ENCODE data around the gene SIRT7.
A peak's percentile ranks its signal among the peaks of the same experiment; 100 is the strongest.

Gene SIRT7

GRCh38 chr17:81904600-81905423 is 13.2 kb downstream of the SIRT7 start:
- peak; percentile 17 for DNase-seq

GRCh38 chr17:81903896-81904599 is 13.9 kb downstream of the SIRT7 start:
- no peak for DNase-seq

GRCh38 chr17:81903415-81903831 is 14.6 kb downstream of the SIRT7 start:
- DNase-seq, result peak; percentile 24

GRCh38 chr17:81902653-81903414 is 15.1 kb downstream of the SIRT7 start:
- DNase-seq, result peak; percentile 21

GRCh38 chr17:81902023-81902652 is 15.8 kb downstream of the SIRT7 start, which contains the start of gene NPB:
NPB (plus strand) TSS chr17:81902238; CDS start chr17:81902278, 40 bp downstream.
- no peak for DNase-seq

GRCh38 chr17:81901167-81902022 is 16.6 kb downstream of the SIRT7 start:
- DNase-seq, result no peak

GRCh38 chr17:81900181-81900820 is 17.7 kb downstream of the SIRT7 start:
- DNase-seq, result no peak

GRCh38 chr17:81899514-81900166 is 18.3 kb downstream of the SIRT7 start:
- no peak for DNase-seq

- DNase-seq, result no peak
Observed at GRCh38 chr17:81898885-81899284, 19.1 kb downstream of the SIRT7 start.

- no peak for DNase-seq
Observed at GRCh38 chr17:81898029-81898866, 19.7 kb downstream of the SIRT7 start.

- DNase-seq, result no peak
Observed at GRCh38 chr17:81895400-81895799, 22.6 kb downstream of the SIRT7 start.

- no peak for DNase-seq
Observed at GRCh38 chr17:81891303-81891552, 26.7 kb downstream of the SIRT7 start.

GRCh38 chr17:81890447-81891302 is 27.3 kb downstream of the SIRT7 start:
- peak; percentile 19 for DNase-seq

- no peak for DNase-seq
Observed at GRCh38 chr17:81889602-81890001, 28.4 kb downstream of the SIRT7 start.

GRCh38 chr17:81888988-81889595 is 28.9 kb downstream of the SIRT7 start:
- DNase-seq, result no peak

- no peak for DNase-seq
Observed at GRCh38 chr17:81888105-81888987, 29.6 kb downstream of the SIRT7 start.

- DNase-seq, result no peak
Observed at GRCh38 chr17:81885869-81886548, 32.0 kb downstream of the SIRT7 start.

Data from right hindlimb (tissue), 1 donor.